Gastrocnemius medialis (tissue), 4 donors: Measurements from ENCODE around the gene KCNH4.

Source experiments
- POLR2A ChIP-seq, 2 donors: fragments of 450-650 bp; IDR thresholded peaks; one replicate each; pipeline ENCODE4 v1.6.1; 2017; ENCODE audit warnings: antibody characterized with exemption in 2 of 2, mild to moderate bottlenecking in 2 of 2, moderate library complexity in 2 of 2
- TF ChIP-seq, protein P1 (sequence below), 5 experiments: fragments of 450-650 bp in 3 of 5; fragments of 200-600 bp in 2 of 5; sonication (generic) in 2 of 5; IDR thresholded peaks in 4 of 5; conservative IDR thresholded peaks in 1 of 5; 1 replicate in 4 of 5; 2 replicates in 1 of 5; pipeline ENCODE4 v1.5.1; 2016 to 2019; ENCODE audit warnings: antibody characterized with exemption in 5 of 5, mild to moderate bottlenecking in 3 of 5, moderate library complexity in 3 of 5

DNA sequence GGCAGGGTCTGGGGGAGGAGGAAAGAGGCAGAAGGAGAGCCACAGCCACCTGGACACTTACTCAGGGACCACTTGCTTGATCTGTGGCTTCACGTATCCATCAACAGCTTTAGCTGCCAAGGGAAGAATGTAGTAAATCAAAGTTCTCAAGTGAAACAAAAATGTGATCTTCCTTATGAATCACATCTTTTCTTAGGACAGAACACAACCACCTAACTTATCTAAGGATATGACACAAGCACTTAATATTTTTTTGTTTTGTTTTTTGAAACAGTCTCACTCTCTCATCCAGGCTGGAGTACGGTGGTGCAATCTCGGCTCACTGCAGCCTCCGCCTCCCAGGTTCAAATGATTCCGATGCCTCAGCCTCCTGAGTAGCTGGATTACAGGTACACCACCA, 21.8 kb upstream of the KCNH4 start:
- TF ChIP-seq, protein P1, sequence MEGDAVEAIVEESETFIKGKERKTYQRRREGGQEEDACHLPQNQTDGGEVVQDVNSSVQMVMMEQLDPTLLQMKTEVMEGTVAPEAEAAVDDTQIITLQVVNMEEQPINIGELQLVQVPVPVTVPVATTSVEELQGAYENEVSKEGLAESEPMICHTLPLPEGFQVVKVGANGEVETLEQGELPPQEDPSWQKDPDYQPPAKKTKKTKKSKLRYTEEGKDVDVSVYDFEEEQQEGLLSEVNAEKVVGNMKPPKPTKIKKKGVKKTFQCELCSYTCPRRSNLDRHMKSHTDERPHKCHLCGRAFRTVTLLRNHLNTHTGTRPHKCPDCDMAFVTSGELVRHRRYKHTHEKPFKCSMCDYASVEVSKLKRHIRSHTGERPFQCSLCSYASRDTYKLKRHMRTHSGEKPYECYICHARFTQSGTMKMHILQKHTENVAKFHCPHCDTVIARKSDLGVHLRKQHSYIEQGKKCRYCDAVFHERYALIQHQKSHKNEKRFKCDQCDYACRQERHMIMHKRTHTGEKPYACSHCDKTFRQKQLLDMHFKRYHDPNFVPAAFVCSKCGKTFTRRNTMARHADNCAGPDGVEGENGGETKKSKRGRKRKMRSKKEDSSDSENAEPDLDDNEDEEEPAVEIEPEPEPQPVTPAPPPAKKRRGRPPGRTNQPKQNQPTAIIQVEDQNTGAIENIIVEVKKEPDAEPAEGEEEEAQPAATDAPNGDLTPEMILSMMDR (IDR thresholded peaks at IDR 0.05 in 4 of 5, conservative IDR thresholded peaks at IDR 0.05 in 1 of 5) = no peak
- TF ChIP-seq POLR2A (IDR thresholded peaks at IDR 0.05) = no peak
